ENCODE results near the gene SEPTIN8. TPM values are rescaled to one million over a fixed set of nuclear protein-coding genes. Genes with fewer than 3 reads are reported as not detected.

Gene SEPTIN8
- total RNA-seq, 2 experiments from 2014 or later, result 21.2 to 22.2 TPM

DNA sequence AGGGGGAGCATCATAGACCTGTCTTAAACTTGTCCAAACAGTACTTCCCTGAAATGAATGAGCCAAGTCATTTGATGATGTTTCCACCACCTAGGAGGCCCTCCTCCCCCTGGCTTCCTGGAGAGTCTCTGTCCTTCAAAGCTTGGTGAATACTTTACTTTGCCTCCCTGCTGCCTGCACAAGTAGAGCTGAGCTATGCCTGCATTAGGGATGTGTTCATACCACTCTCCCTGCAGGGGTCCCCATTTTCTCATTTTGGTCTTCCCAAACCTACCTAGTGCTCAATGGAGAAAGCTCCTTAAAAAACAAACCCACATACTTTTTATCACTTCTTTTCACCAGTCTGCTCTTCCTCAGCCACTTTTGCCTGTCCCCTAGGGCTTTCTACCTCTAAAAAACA is 22.1 kb downstream of the SEPTIN8 start:
- H3K36me3 Mint-ChIP-seq, result peaks cover 24% of the 10 kb centered on the region
- H3K27ac Mint-ChIP-seq, result peak overlapping the region; percentile 36
- H3K9me3 Mint-ChIP-seq, result no peaks in the 10 kb centered on the region
- peaks cover 34% of the 10 kb centered on the region for H3K4me1 Mint-ChIP-seq
- H3K4me3 Mint-ChIP-seq, result no peak overlapping the region
- no peak for DNase-seq
- H3K27me3 Mint-ChIP-seq, result no peaks in the 10 kb centered on the region

DNA sequence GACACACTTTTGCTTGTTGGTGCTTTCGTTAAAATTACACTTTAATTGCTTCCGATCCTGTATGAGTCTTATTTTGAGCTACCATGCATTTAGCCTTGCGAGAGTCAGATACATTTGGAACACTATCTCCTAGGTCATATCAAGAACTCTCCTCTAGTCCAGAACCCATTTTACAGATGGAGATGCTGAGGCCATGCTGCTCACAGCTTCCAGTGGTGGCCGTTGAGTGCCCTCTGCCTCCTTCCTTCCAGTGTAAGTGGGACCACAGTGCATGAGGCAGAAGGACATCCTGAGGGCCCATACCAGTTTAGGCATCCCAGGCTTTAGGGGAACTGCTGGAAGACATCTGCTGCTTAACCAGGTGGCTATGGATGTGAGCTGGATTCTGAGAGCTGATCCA is 22.9 kb downstream of the SEPTIN8 start:
- H3K4me3 Mint-ChIP-seq, result no peak overlapping the region
- peaks cover 40% of the 10 kb centered on the region for H3K4me1 Mint-ChIP-seq
- H3K27ac Mint-ChIP-seq, result no peak overlapping the region
- no peaks in the 10 kb centered on the region for H3K9me3 Mint-ChIP-seq
- no peaks in the 10 kb centered on the region for H3K27me3 Mint-ChIP-seq
- peaks cover 28% of the 10 kb centered on the region for H3K36me3 Mint-ChIP-seq
- DNase-seq, result no peak

DNA sequence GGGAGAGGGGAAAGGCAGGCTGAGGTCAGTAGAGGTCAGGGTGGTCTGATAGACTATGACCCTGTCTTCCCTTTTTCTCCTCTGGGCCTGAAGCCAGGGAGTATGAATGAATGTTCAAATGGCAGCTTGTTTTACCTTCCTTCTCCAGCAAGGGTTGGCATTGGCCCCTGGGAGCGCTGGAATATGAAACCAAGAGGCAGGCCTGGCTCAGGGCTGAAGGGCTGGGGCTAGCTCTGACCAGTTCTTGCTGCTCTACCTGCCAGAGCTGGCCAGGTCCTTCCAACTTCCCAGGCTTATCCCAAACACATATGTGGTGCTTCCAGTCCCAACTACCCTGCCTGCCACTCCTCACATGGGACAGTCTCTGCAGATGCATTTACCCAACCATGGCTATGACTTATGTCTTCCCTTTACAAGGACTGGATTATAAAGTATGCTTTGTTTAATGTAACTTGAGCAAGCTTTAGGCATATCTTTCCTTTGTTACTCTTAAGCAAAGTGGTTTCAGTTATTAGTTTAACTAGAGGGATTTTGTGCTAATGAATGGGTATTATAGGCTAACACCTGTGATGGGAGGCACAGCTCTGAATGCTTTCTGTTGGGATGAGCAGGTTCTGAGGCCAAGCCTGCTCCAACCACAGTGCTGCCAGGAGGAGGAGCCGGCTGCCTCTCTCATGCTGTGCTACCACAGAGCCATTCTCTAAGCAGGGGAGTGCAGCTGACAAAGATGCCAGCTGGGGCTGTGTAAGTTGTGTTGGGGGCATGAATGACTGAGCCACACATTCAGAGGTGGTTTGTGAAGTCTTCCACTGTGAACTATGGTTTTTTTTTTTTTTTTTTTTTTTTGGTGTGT is 23.7 kb downstream of the SEPTIN8 start:
- Mint-ChIP-seq H3K27me3 (no peaks in the 10 kb centered on the region), H3K36me3 (peaks cover 28% of the 10 kb centered on the region), H3K27ac (no peak overlapping the region), H3K4me3 (no peak overlapping the region), H3K4me1 (peaks cover 40% of the 10 kb centered on the region), H3K9me3 (no peaks in the 10 kb centered on the region)
- no peak for DNase-seq

DNA sequence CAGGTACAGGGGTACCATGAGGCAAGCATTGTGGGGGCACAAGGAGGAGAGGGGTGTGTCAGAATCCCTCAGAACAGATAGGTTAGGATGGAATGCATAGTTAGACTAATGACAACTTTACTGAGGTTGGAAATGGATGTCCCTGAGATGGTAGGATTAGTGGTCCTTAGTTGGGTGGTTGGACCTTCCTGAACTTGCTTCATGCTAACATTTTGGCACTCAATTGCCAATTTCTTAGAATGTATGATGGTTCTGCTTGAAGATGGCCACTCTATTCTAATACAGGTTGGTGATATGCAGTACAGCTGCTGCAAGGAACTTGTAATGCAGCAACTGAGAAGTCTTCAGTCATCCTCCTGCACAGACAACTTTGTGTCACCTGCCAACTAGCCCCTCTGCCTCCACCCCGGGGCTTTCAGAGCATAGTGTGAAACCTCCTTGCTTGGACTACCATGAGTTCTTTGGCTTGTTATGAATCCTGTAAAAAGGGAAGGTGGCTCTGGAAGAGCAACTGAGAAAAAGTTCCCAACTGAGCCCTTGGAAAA is 24.4 kb downstream of the SEPTIN8 start:
- H3K36me3 Mint-ChIP-seq, result peaks cover 28% of the 10 kb centered on the region
- H3K4me1 Mint-ChIP-seq, result peaks cover 42% of the 10 kb centered on the region
- H3K4me3 Mint-ChIP-seq, result no peak overlapping the region
- no peak for DNase-seq
- peak overlapping the region; percentile 55 for H3K27ac Mint-ChIP-seq
- no peaks in the 10 kb centered on the region for H3K9me3 Mint-ChIP-seq
- no peaks in the 10 kb centered on the region for H3K27me3 Mint-ChIP-seq

DNA sequence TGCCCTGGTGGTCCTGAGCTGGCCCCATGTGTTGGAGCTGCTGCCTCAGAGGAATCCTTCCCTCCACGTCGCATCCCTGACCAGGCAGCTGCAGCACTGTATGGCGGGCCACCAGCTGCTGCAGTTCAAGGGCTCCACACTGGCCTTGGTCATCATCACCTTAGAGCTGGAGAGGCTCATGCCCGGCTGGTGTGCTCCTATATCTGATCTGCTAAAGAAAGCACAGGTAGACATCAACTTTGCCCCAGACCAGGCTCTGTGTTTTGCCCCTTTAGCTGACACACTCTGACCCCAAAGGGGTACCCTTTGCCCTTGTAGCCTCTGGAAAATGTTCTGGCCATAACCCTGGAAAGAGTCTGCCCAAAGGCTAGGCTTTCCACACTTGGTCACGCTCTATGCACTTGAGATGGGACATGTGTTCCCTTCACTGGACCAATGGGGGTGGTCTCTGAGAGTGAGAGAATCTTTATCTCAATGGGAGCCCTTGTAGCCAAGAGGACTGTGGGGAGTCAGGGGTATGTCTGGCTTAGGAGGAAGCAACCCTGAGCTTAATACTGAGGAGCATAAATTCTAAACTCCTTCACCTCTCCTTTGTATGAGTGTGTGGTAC is 25.0 kb downstream of the SEPTIN8 start:
- Mint-ChIP-seq H3K4me1 (peaks cover 42% of the 10 kb centered on the region), H3K27ac (peak overlapping the region; percentile 83), H3K27me3 (no peaks in the 10 kb centered on the region), H3K36me3 (peaks cover 28% of the 10 kb centered on the region), H3K9me3 (no peaks in the 10 kb centered on the region), H3K4me3 (no peak overlapping the region)
- DNase-seq, result no peak

DNA sequence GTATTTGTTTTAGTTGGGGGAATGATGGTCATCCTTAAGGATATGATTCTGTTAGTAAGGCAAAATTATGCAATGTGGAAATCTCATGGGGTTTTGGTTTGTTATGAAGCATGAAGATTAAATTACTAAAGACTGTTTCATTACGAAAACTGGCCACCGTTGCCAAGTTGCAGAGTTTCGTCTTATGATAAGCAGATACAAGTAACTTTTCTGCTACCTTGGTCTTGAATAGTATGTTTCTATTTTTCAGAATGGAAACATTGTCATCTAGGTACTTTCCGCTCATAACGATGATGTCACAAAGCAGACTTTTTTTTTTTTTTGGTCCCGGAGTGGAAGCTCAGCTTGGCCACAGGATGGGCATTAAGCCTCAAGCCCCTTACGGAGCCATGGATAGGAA is 25.6 kb downstream of the SEPTIN8 start:
- H3K9me3 Mint-ChIP-seq, result no peaks in the 10 kb centered on the region
- H3K27ac Mint-ChIP-seq, result peak overlapping the region; percentile 83
- no peak overlapping the region for H3K4me3 Mint-ChIP-seq
- peaks cover 42% of the 10 kb centered on the region for H3K4me1 Mint-ChIP-seq
- H3K36me3 Mint-ChIP-seq, result peaks cover 28% of the 10 kb centered on the region
- peak; percentile 25 for DNase-seq
- H3K27me3 Mint-ChIP-seq, result no peaks in the 10 kb centered on the region

DNA sequence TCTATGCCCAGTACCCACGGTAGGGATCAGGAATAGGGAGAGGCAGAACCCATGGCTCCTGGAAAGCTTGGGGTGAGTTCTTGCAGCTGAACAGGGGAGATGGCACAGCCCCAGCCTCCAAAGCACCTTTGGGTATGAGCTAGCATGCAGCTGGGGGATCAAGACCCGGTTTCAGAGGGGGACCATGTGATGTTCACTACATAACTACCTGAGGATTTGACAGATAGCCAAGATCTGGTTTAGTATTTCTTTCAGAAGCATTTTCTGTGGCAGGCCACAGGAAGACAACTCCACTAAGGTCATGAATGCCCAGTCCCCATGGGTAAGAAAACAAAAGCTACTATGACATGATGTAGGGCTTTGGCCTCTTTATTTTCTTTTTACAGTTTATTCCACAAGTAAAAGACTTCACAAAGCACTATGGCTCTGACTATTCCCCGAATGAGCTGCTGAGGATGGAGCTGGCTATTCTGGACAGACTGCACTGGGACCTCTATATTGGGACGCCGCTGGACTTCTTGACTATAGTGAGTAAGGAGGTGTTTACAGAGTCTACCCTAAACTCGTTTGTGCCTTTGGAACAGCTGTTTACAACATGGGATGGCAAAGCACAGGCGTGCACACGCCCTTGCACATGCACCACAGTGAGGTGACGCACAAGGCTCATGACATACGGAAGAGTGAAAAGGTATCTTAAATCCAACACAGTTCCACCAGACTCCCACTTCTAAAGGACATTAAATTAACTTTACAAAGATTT is 26.4 kb downstream of the SEPTIN8 start:
- Mint-ChIP-seq H3K27ac (peak overlapping the region; percentile 83), H3K4me3 (peak overlapping the region; percentile 33), H3K9me3 (no peaks in the 10 kb centered on the region), H3K4me1 (peaks cover 45% of the 10 kb centered on the region), H3K27me3 (peaks cover under 1% of the 10 kb centered on the region), H3K36me3 (peaks cover 28% of the 10 kb centered on the region)
- DNase-seq, result no peak

DNA sequence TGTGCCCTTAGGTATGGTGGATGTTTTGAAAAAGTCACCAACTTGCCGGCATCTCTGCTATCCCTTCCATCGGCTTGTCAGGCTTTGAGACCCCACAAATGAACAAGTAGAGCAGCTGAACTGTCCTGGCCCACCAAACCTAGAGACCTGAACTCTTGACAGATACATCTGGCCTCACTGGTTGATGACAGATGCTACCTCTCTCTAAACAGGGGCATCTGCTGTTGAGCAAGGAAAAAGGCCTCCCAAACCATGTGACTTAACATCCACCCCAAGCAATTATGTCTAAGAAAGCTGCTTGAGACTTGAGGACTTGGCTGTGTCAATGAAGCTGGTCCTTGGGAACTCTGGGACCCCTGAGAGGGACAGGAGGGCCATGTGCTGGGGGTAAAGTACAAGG is 27.5 kb downstream of the SEPTIN8 start:
- peaks cover 9% of the 10 kb centered on the region for H3K27me3 Mint-ChIP-seq
- H3K4me1 Mint-ChIP-seq, result peaks cover 38% of the 10 kb centered on the region
- DNase-seq, result no peak
- no peak overlapping the region for H3K27ac Mint-ChIP-seq
- H3K9me3 Mint-ChIP-seq, result no peaks in the 10 kb centered on the region
- H3K36me3 Mint-ChIP-seq, result peaks cover 25% of the 10 kb centered on the region
- no peak overlapping the region for H3K4me3 Mint-ChIP-seq

DNA sequence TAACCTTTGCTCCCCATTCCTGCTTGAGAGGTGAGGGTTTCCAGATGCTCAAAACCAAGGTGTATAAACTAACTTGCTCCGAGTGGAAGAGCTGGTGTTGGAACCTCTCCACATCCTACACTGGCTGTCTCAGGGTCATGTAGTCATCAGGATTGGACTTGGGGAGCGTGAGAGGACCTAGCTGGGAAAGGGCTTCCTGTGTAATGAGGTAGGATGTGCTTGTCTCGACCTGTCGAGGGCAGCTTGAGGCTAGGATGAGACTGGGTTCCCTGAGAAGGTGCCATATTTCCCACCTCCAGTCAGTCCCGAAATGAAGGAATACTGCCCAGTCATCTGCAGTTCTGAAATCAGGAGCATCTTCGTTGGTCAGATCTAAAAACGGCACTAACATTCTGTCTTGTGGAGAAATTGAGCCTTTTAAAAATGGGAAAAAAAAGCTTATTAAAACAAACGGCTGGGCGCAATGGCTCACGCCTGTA is 28.5 kb downstream of the SEPTIN8 start:
- H3K36me3 Mint-ChIP-seq, result peaks cover 25% of the 10 kb centered on the region
- peaks cover 9% of the 10 kb centered on the region for H3K27me3 Mint-ChIP-seq
- H3K27ac Mint-ChIP-seq, result peak overlapping the region; percentile 49

DNA sequence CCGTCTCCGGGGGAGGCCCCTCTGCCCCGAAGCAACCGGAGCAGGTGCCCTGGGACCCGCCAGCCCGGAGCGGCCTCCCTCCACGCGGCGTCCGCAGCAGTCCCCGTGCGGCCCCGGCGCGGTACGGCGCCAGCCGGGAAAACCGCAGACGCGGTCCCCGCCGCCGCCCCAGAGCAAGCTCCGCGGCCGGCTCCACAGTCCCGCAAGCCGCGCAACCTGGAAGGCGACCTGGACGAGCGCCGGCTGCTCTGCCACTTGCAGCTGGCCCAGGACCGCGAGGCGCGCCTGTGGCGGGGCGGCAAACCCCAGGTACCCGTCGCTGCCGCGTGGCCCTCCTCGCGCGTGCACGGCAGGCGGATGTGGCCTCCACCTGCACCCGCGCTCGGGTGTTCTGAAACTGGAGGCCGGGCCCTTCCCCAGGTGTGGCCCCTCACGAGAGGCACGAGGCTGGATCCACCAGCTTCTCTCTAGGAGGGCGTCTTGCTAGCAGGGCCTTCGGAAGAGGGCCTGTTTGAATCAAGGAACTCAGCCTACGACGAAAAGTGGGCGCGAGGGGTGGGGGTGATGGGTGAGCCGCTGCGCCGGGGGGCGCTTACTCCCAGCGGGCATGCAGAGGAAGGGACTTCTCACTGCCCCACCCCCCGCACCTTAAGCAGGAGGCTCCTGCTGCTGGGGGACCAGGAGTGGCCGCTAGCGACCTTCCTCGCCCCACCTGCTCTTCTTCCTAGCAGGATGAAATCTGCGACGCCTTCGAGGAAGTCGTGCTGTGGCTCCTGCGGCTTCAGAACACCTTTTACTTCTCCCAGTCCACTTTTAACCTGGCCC is 29.2 kb downstream of the SEPTIN8 start:
- peak; percentile 63 for DNase-seq
- peaks cover 13% of the 10 kb centered on the region for H3K27me3 Mint-ChIP-seq
- peaks cover 24% of the 10 kb centered on the region for H3K36me3 Mint-ChIP-seq
- no peaks in the 10 kb centered on the region for H3K9me3 Mint-ChIP-seq
- peaks cover 31% of the 10 kb centered on the region for H3K4me1 Mint-ChIP-seq
- H3K4me3 Mint-ChIP-seq, result peak overlapping the region; percentile 34
- peak overlapping the region; percentile 49 for H3K27ac Mint-ChIP-seq

More for the DNA sequence above, 28.5 kb downstream of the SEPTIN8 start:
- Mint-ChIP-seq H3K4me3 (peak overlapping the region; percentile 11), H3K4me1 (peaks cover 35% of the 10 kb centered on the region), H3K9me3 (no peaks in the 10 kb centered on the region)
- no peak for DNase-seq

DNA sequence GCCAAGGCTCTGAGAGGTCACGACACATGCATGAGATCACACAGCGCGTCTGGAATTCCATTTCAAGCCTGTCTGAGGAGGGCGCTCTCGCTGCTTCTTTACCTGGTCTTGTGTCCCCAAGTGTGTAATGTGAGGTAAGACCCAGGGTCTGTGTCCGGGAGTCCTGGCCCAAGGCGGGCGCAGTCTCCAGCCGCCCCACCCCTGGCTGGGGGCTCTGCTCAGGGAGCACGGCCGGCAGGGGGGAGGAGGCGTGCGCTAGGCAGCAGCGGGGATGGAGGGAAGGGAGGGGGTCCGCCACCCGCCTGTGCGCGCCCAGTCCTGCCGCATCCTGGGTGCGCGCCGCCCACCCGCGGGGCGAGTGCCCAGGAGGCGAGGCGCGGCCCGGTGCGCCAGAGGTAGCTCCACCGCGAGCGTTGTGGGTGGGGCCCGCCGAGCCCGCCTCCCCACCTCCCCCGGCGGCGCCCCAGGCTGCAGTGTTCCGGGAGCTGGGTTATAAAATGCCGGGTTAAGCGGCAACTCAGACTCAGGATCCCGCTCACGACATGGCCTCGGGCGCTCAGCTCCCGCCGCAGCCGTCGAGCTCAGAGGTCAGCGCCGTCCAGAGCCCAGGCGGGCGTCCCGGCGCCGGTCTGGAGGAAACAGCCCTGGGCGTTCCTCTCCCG is 30.0 kb downstream of the SEPTIN8 start, which contains the start of gene CCNI2:
CCNI2 (plus strand) TSS at position 473 of the 662 bp plus-strand sequence; CDS start at position 543, 70 bp downstream.
- H3K4me1 Mint-ChIP-seq, result peaks cover 31% of the 10 kb centered on the region
- H3K27ac Mint-ChIP-seq, result peak within 1 kb of the TSS; percentile 62
- H3K36me3 Mint-ChIP-seq, result peaks cover 17% of the 10 kb centered on the region

DNA sequence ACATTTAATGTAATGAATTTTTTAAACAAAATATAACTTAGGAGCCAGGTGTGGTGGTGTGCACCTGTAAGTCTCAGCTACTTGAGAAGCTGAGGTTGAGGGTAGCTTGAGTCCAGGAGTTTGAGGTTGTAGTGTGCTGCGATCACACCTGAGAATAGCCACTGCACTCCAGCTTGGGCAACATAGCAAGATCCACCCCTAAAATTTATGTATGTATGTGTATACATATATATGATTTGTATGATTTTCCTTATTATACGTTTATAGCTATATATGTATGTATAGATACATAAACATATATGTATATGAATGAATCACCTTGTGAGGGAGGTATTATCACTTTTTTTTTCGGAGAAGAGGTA is 30.5 kb downstream of the SEPTIN8 start:
- H3K27me3 Mint-ChIP-seq, result peaks cover 14% of the 10 kb centered on the region
- peaks cover 27% of the 10 kb centered on the region for H3K4me1 Mint-ChIP-seq
- H3K4me3 Mint-ChIP-seq, result peak overlapping the region; percentile 72
- H3K27ac Mint-ChIP-seq, result peak overlapping the region; percentile 62
- no peak for DNase-seq
- no peaks in the 10 kb centered on the region for H3K9me3 Mint-ChIP-seq
- peaks cover 11% of the 10 kb centered on the region for H3K36me3 Mint-ChIP-seq

More for the DNA sequence above, 30.0 kb downstream of the SEPTIN8 start, which contains the start of gene CCNI2:
- peak within 1 kb of the TSS; percentile 72 for H3K4me3 Mint-ChIP-seq
- peak; percentile 75 for DNase-seq
- H3K9me3 Mint-ChIP-seq, result no peaks in the 10 kb centered on the region
- peaks cover 14% of the 10 kb centered on the region for H3K27me3 Mint-ChIP-seq

DNA sequence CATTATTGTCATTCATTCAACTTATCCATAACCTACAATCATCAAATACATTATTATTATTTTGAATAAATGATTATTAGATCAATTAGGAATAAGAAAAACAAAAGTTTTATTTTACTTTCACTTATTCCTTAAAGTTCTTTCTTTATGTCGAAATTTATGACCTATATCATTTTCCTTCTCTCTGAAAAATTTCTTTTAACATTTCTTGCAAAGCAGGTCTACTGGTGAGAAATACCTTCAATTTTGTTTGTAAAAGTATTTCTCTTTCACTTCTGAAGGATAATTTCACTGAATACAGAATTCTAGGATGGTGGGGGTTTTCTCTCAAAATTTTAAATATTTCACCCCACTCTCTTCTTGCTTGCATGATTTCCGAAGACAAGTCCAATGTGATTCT is 32.4 kb downstream of the SEPTIN8 start:
- Mint-ChIP-seq H3K27me3 (peaks cover 15% of the 10 kb centered on the region), H3K4me3 (no peak overlapping the region), H3K27ac (no peak overlapping the region), H3K4me1 (peaks cover 8% of the 10 kb centered on the region), H3K9me3 (no peaks in the 10 kb centered on the region), H3K36me3 (peaks cover 3% of the 10 kb centered on the region)
- DNase-seq, result no peak
